H1 (cell line): ENCODE results near the gene MT1F. TPM values are rescaled to one million over a fixed set of nuclear protein-coding genes. Genes with fewer than 3 reads are reported as not detected.
A peak's percentile ranks its signal among the peaks of the same experiment; 100 is the strongest.

Experiments
- CTCF ChIA-PET: fragments of 300-600 bp; sonication (Branson Sonifier 250); formaldehyde crosslinking; loops from one replicate; lab custom pipeline; 2021; ENCODE audit not compliant: partially characterized antibody; lab: Charles Lee
- POLR2A ChIA-PET: fragments of 300-600 bp; sonication (Branson Sonifier 250); formaldehyde crosslinking; loops from one replicate; lab custom pipeline; 2021; ENCODE audit warnings: inconsistent platforms; ENCODE audit not compliant: partially characterized antibody; lab: Charles Lee
- DNase-seq, 2 experiments: peaks; one replicate each; pipeline versions ENCODE4 v3.0.0 to v3.0.0-alpha.2; 2010 to 2022; ENCODE audit warnings: low spot score in 2 of 2, low read depth in 1 of 2, mixed read lengths in 1 of 2
- FAIRE-seq: peaks from 2 replicates; lab custom pipeline; 2011; peaks lifted over from hg19 to GRCh38; lab: Jason Lieb, UNC
- H2AFZ ChIP-seq: 2 replicates; pipeline ENCODE4 v1.8.1; 2012; ENCODE audit warnings: low read length, inconsistent platforms
- H2AK5ac ChIP-seq: 2 replicates; pipeline ENCODE4 v1.6.1; 2013; ENCODE audit warnings: low read depth, low read length
- H2BK120ac ChIP-seq: replicated peaks from 2 replicates; pipeline ENCODE3; 2013; ENCODE audit warnings: low read depth, low read length, inconsistent platforms
- H2BK12ac ChIP-seq: 2 replicates; pipeline ENCODE4 v1.6.1; 2013; ENCODE audit warnings: low read depth, low read length
- H2BK15ac ChIP-seq: 2 replicates; pipeline ENCODE4 v1.6.1; 2013; ENCODE audit warnings: low read length
- H2BK20ac ChIP-seq: 2 replicates; pipeline ENCODE4 v1.6.1; 2013; ENCODE audit warnings: low read length
- H2BK5ac ChIP-seq: 2 replicates; pipeline ENCODE4 v1.6.1; 2013; ENCODE audit warnings: low read depth, low read length
- H3K14ac ChIP-seq: 2 replicates; pipeline ENCODE4 v1.6.1; 2013; ENCODE audit warnings: inconsistent platforms; ENCODE audit not compliant: insufficient read length
- H3K18ac ChIP-seq: 2 replicates; pipeline ENCODE4 v1.6.1; 2013; ENCODE audit warnings: low read length; ENCODE audit errors: extremely low read depth
- H3K23ac ChIP-seq: 2 replicates; pipeline ENCODE4 v1.6.1; 2013; ENCODE audit warnings: inconsistent platforms; ENCODE audit not compliant: insufficient read length
- H3K23me2 ChIP-seq: 2 replicates; pipeline ENCODE4 v1.6.1; 2013; ENCODE audit warnings: low read depth, low read length
- H3K27ac ChIP-seq: 2 replicates; pipeline ENCODE4 v1.6.1; 2011; ENCODE audit warnings: low read depth, low read length, inconsistent platforms
- H3K27me3 ChIP-seq, 4 experiments: replicated peaks in 1 of 4; 1 replicate in 1 of 4; 2 replicates in 3 of 4; pipeline versions ENCODE4 v1.6.1 to v1.8.1; 2011 to 2013; ENCODE audit warnings: low read length in 3 of 4, mild to moderate bottlenecking in 3 of 4, inconsistent platforms in 2 of 4, mixed read lengths in 2 of 4, moderate library complexity in 1 of 4; ENCODE audit not compliant: control insufficient read depth in 3 of 4, insufficient read depth in 3 of 4; ENCODE audit errors: extremely low read depth in 1 of 4
- H3K36me3 ChIP-seq, 4 experiments: 2 replicates each; pipeline versions ENCODE4 v1.6.1 to v1.8.1; 2011 to 2013; ENCODE audit warnings: mild to moderate bottlenecking in 4 of 4, low read length in 3 of 4, moderate library complexity in 2 of 4, control low read depth in 1 of 4, inconsistent platforms in 1 of 4; ENCODE audit not compliant: insufficient read depth in 4 of 4, control insufficient read depth in 2 of 4
- H3K4ac ChIP-seq: replicated peaks from 2 replicates; pipeline ENCODE3; 2013; ENCODE audit warnings: low read length, low read depth, mixed read lengths, inconsistent platforms; ENCODE audit not compliant: insufficient read length
- H3K4me1 ChIP-seq, 4 experiments: replicated peaks in 1 of 4; 1 replicate in 1 of 4; 2 replicates in 3 of 4; pipeline versions ENCODE4 v1.6.1 to v1.8.1; 2011 to 2013; ENCODE audit warnings: low read length in 3 of 4, inconsistent platforms in 2 of 4, mixed read lengths in 1 of 4; ENCODE audit not compliant: insufficient read depth in 4 of 4, control insufficient read depth in 3 of 4
- H3K4me2 ChIP-seq, 2 experiments: 2 replicates each; pipeline versions ENCODE4 v1.6.1 to v1.8.1; 2011 to 2013; ENCODE audit warnings: low read depth in 2 of 2, low read length in 2 of 2, control low read depth in 1 of 2, inconsistent platforms in 1 of 2, mild to moderate bottlenecking in 1 of 2; ENCODE audit not compliant: insufficient read depth in 1 of 2
- H3K4me3 ChIP-seq, 4 experiments: fragments of 200-600, 300-600 bp in 1 of 4; sonication (generic), shearing (Covaris generic), sonication (Bioruptor Twin) in 1 of 4; 2 replicates each; pipeline versions ENCODE4 v1.5.1 to v1.8.1; 2011 to 2016; ENCODE audit warnings: low read length in 4 of 4, low read depth in 3 of 4, control low read depth in 2 of 4, inconsistent platforms in 2 of 4, mild to moderate bottlenecking in 2 of 4, mixed read lengths in 1 of 4, moderate library complexity in 1 of 4; ENCODE audit not compliant: insufficient read depth in 2 of 4; ENCODE audit errors: extremely low read depth in 1 of 4
- H3K56ac ChIP-seq: replicated peaks from 2 replicates; pipeline ENCODE3; 2013; ENCODE audit warnings: low read depth, mild to moderate bottlenecking, mixed read lengths, low read length, inconsistent platforms; ENCODE audit not compliant: insufficient read length
- H3K79me1 ChIP-seq: 2 replicates; pipeline ENCODE4 v1.6.1; 2013; ENCODE audit warnings: low read depth, low read length, control low read depth
- H3K79me2 ChIP-seq, 2 experiments: 2 replicates each; pipeline versions ENCODE4 v1.6.1 to v1.8.1; 2012 to 2013; ENCODE audit warnings: low read length in 2 of 2, mild to moderate bottlenecking in 2 of 2, inconsistent platforms in 1 of 2; ENCODE audit not compliant: insufficient read depth in 2 of 2, control insufficient read depth in 1 of 2
- H3K9ac ChIP-seq, 4 experiments: replicated peaks in 1 of 4; 1 replicate in 1 of 4; 2 replicates in 3 of 4; pipeline versions ENCODE4 v1.6.1 to v1.8.1; 2011 to 2013; ENCODE audit warnings: low read depth in 3 of 4, low read length in 3 of 4, control low read depth in 2 of 4, mild to moderate bottlenecking in 2 of 4, moderate library complexity in 2 of 4, inconsistent platforms in 1 of 4; ENCODE audit errors: extremely low read depth in 1 of 4
- H3K9me3 ChIP-seq, 2 experiments: 2 replicates each; pipeline versions ENCODE4 v1.6.1 to v1.8.1; 2012 to 2013; ENCODE audit warnings: mild to moderate bottlenecking in 2 of 2, moderate library complexity in 2 of 2, control low read depth in 1 of 2, inconsistent platforms in 1 of 2, low read depth in 1 of 2, low read length in 1 of 2, mixed read lengths in 1 of 2; ENCODE audit not compliant: insufficient read depth in 2 of 2
- H4K20me1 ChIP-seq, 2 experiments: replicated peaks in 1 of 2; 2 replicates each; pipeline versions ENCODE3 to v1.8.1; 2011 to 2013; ENCODE audit warnings: inconsistent platforms in 2 of 2, low read length in 2 of 2, mild to moderate bottlenecking in 1 of 2; ENCODE audit not compliant: insufficient read depth in 2 of 2, control insufficient read depth in 1 of 2
- H4K5ac ChIP-seq: 2 replicates; pipeline ENCODE4 v1.6.1; 2013; ENCODE audit warnings: low read length, low read depth, mixed read lengths, inconsistent platforms; ENCODE audit not compliant: insufficient read length
- H4K8ac ChIP-seq: 2 replicates; pipeline ENCODE4 v1.8.0; 2013; ENCODE audit warnings: mild to moderate bottlenecking, moderate library complexity, low read length, inconsistent platforms; ENCODE audit not compliant: insufficient read depth; ENCODE audit errors: extremely low read depth
- H4K91ac ChIP-seq: replicated peaks from 2 replicates; pipeline ENCODE3; 2013; ENCODE audit warnings: low read length, mixed read lengths, inconsistent platforms; ENCODE audit not compliant: insufficient read length
- CHD1 ChIP-seq: IDR thresholded peaks from 2 replicates; pipeline ENCODE4 v1.6.1; 2012; ENCODE audit warnings: low read depth, low read length, improper control_type of control experiment
- TEAD4 ChIP-seq: IDR thresholded peaks from 2 replicates; pipeline ENCODE4 v1.6.1; 2012; ENCODE audit warnings: low read depth, low read length, inconsistent platforms, mixed read lengths
- WGBS, 2 experiments: shearing (Covaris generic) in 1 of 2; methylation state at CpG; one replicate each; pipeline versions ENCODE4 v1.1.6 to v1.1.7; 2013 to 2015; ENCODE audit warnings: low lambda C conversion rate in 2 of 2, mixed read lengths in 2 of 2, inconsistent platforms in 1 of 2, low coverage in 1 of 2, missing lambda C conversion rate in 1 of 2; ENCODE audit not compliant: insufficient replicate concordance in 2 of 2, insufficient coverage in 1 of 2, insufficient read length in 1 of 2; ENCODE audit errors: extremely low coverage in 1 of 2, missing lambda C conversion rate in 1 of 2; 5-methylcytosine and 5-hydroxymethylcytosine counted together
- polyA plus RNA-seq, 7 experiments: library from polyadenylated mRNA; depleted of rRNA in 3 of 7; stranded (reverse) in 5 of 7; unstranded in 2 of 7; fragments of >200 nt in 5 of 7; fragments of 200-250 nt in 2 of 7; gene quantifications; 1 replicate in 5 of 7; 2 replicates in 1 of 7; 4 replicates in 1 of 7; pipeline versions ENCODE4 v1.2.1 to v1.2.3, GENCODE V29; 2011 to 2013; ENCODE audit warnings: missing spikeins in 2 of 7, mixed read lengths in 2 of 7
- total RNA-seq: library from RNA; stranded (reverse); fragmentation: NEBNext Ultra II Directional; extraction: Animal tissue kit (Norgen Biotek cat#: 25700); gene quantifications from 2 replicates; pipeline ENCODE4 v1.2.1, GENCODE V29; 2021
- TF ChIP-seq, protein P1 (sequence below): IDR thresholded peaks from 2 replicates; pipeline ENCODE4 v1.6.1; 2012; ENCODE audit warnings: inconsistent platforms

Gene MT1F
- total and polyA plus RNA-seq, 2 of the 8 experiments (the other 6 are each of a cell fraction or from before 2014, with no cell fraction given): 5.9 to 20.8 TPM

DNA sequence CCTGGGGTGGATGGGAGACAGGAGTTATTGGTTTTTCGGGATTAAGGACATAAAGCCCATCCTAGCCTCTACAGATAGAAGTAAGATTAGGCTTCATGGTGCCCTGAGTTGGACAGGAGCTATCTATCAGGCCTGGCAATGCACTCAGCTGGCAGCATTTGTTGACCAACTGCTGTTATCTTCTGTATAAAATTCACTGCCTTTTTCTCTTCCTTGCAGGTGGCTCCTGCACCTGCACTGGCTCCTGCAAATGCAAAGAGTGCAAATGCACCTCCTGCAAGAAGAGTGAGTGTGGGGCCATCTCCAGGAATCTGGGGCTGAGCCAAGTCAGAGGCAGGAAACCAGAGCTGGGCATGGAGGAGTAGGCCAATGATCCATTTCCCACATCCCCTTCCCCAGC is 18.7 kb upstream of the MT1F start:
- Histone ChIP-seq H3K9me3 (no peaks in the 10 kb centered on the region), H4K8ac (no peak overlapping the region), H2AFZ (no peak overlapping the region), H4K5ac (no peak overlapping the region), H3K79me1 (no peaks in the 10 kb centered on the region), H3K23me2 (peaks cover 9% of the 10 kb centered on the region), H4K91ac (no peak overlapping the region), H2BK20ac (no peak overlapping the region), H2BK120ac (no peak overlapping the region), H3K14ac (no peak overlapping the region), H2BK15ac (no peak overlapping the region), H3K79me2 (no peaks in the 10 kb centered on the region), H3K27ac (no peak overlapping the region), H3K4me2 (peak overlapping the region in 1 of 2 experiments; percentile 73; a peak in 1 of 4 replicates), H3K9ac (no peak overlapping the region), H3K18ac (no peak overlapping the region), H3K4ac (no peak overlapping the region), H3K36me3 (no peaks in the 10 kb centered on the region; a peak in 1 of 8 replicates), H3K4me1 (peaks cover 3 to 24% (median 9%) of the 10 kb centered on the region in 4 experiments), H2BK12ac (no peak overlapping the region), H3K23ac (no peak overlapping the region), H2BK5ac (no peak overlapping the region), H4K20me1 (peaks cover 8 to 34% of the 10 kb centered on the region in 2 experiments), H3K4me3 (no peak overlapping the region), H3K27me3 (peaks cover 90 to 100% (median 99%) of the 10 kb centered on the region in 4 experiments), H2AK5ac (no peak overlapping the region), H3K56ac (no peak overlapping the region)
- DNase-seq (no peak), FAIRE-seq (no peak)
- ChIA-PET CTCF (interaction anchor here (0.8 to 3.6 kb wide), 10 partner anchors 8 to 62 kb away, joined by 3 to 14 read pairs (median 4); partner anchors contain the start of genes MT1E, MT1G and MT1H), POLR2A (interaction anchor here (1.0 to 6.3 kb wide), 8 partner anchors 10 to 46 kb away, joined by 3 to 30 read pairs (median 3); partner anchors contain the start of genes MT1E and MT1F)
- 45% methylated on average over 1 of the region's 1 CpG; no CpG with 5 or more reads in 1 of the 2 experiments for WGBS, 2 experiments
- TF ChIP-seq, protein P1, sequence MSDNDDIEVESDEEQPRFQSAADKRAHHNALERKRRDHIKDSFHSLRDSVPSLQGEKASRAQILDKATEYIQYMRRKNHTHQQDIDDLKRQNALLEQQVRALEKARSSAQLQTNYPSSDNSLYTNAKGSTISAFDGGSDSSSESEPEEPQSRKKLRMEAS: no peak
- TF ChIP-seq CHD1 (no peak), TEAD4 (no peak)
